Type B pancreatic cell (in vitro differentiated cells): Measurements from ENCODE around the gene CDK14. TPM values are rescaled to one million over a fixed set of nuclear protein-coding genes. Genes with fewer than 3 reads are reported as not detected.

ENCODE experiments used
- DNase-seq: peaks from one replicate; pipeline ENCODE4 v3.0.0; 2021; ENCODE audit warnings: mixed read lengths; ENCODE audit not compliant: unreplicated experiment; ENCODE audit errors: extremely low spot score
- H3K27ac Mint-ChIP-seq: 2 replicates; pipeline ENCODE4 v1.8.0; 2021; ENCODE audit warnings: mild to moderate bottlenecking, mixed read lengths
- H3K27me3 Mint-ChIP-seq: 2 replicates; pipeline ENCODE4 v1.8.0; 2021; ENCODE audit warnings: mixed read lengths
- H3K36me3 Mint-ChIP-seq: 2 replicates; pipeline ENCODE4 v1.8.0; 2021; ENCODE audit warnings: mixed read lengths
- H3K4me1 Mint-ChIP-seq: one replicate; pipeline ENCODE4 v1.8.0; 2021; ENCODE audit warnings: mixed read lengths; ENCODE audit not compliant: unreplicated experiment
- H3K4me3 Mint-ChIP-seq: 2 replicates; pipeline ENCODE4 v1.8.0; 2021; ENCODE audit warnings: mild to moderate bottlenecking, mixed read lengths
- H3K9me3 Mint-ChIP-seq: 2 replicates; pipeline ENCODE4 v1.8.0; 2021; ENCODE audit warnings: mixed read lengths
- CTCF ChIP-seq: fragments of 200-600 bp; sonication (generic); conservative IDR thresholded peaks from 2 replicates; pipeline ENCODE4 v1.5.0; 2021; ENCODE audit warnings: antibody characterized with exemption, mild to moderate bottlenecking
- total RNA-seq: library from RNA; stranded (reverse); gene quantifications from 2 replicates; pipeline ENCODE4 v1.2.1, GENCODE V29; 2021; ENCODE audit warnings: low replicate concordance

Gene CDK14
- total RNA-seq, 1 donor from 2014 or later = 43.5 TPM

- no peaks in the 10 kb centered on the region for H3K27me3 Mint-ChIP-seq
- DNase-seq = no peak
- no peak overlapping the region for H3K27ac Mint-ChIP-seq
- peaks cover 9% of the 10 kb centered on the region for H3K9me3 Mint-ChIP-seq
- no peak for TF ChIP-seq CTCF
- peaks cover 21% of the 10 kb centered on the region for H3K36me3 Mint-ChIP-seq
- H3K4me1 Mint-ChIP-seq = no peaks in the 10 kb centered on the region
- H3K4me3 Mint-ChIP-seq = peak overlapping the region; percentile 26
These were observed 237.3 kb downstream of the CDK14 start for GRCh38 chr7:90833443-90833842.

GRCh38 chr7:90834771-90835170 lies 238.7 kb downstream of the CDK14 start:
- H3K36me3 Mint-ChIP-seq = peaks cover 13% of the 10 kb centered on the region
- no peak overlapping the region for H3K4me3 Mint-ChIP-seq
- no peak overlapping the region for H3K27ac Mint-ChIP-seq
- H3K27me3 Mint-ChIP-seq = no peaks in the 10 kb centered on the region
- H3K4me1 Mint-ChIP-seq = no peaks in the 10 kb centered on the region
- no peak for DNase-seq
- peaks cover 8% of the 10 kb centered on the region for H3K9me3 Mint-ChIP-seq
- no peak for TF ChIP-seq CTCF

- TF ChIP-seq CTCF = no peak
- Mint-ChIP-seq H3K27ac (no peak overlapping the region), H3K36me3 (peaks cover 8% of the 10 kb centered on the region), H3K4me3 (no peak overlapping the region), H3K27me3 (no peaks in the 10 kb centered on the region), H3K9me3 (peaks cover 8% of the 10 kb centered on the region), H3K4me1 (no peaks in the 10 kb centered on the region)
- DNase-seq = no peak
These were observed 239.7 kb downstream of the CDK14 start for GRCh38 chr7:90835861-90836260.

DNA sequence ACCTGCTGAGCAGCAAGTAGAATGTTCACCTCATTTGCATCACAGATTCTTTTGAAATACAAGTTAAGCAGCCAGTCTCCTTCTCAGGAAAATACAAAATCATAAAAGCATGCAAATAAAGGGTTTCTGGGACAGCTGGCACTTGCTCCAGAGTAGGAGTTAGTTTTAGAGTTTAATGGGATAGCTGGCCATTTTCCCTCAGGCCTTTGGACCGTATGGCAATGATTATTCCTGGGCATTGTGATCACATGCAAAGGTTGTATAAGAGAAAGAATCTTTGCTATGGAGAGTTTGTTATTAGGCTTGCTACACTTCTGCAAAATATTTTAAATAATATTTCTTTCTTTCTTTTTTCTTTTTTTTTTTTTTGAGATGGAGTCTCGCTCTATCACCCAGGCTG lies 240.8 kb downstream of the CDK14 start:
- peaks cover 8% of the 10 kb centered on the region for H3K9me3 Mint-ChIP-seq
- H3K27ac Mint-ChIP-seq = no peak overlapping the region
- no peak for TF ChIP-seq CTCF
- no peak for DNase-seq
- H3K27me3 Mint-ChIP-seq = no peaks in the 10 kb centered on the region
- H3K4me1 Mint-ChIP-seq = no peaks in the 10 kb centered on the region
- H3K36me3 Mint-ChIP-seq = peaks cover 4% of the 10 kb centered on the region
- no peak overlapping the region for H3K4me3 Mint-ChIP-seq

GRCh38 chr7:90838799-90839198 lies 242.7 kb downstream of the CDK14 start:
- no peak overlapping the region for H3K27ac Mint-ChIP-seq
- no peaks in the 10 kb centered on the region for H3K27me3 Mint-ChIP-seq
- H3K4me3 Mint-ChIP-seq = no peak overlapping the region
- peaks cover 4% of the 10 kb centered on the region for H3K36me3 Mint-ChIP-seq
- TF ChIP-seq CTCF = no peak
- H3K9me3 Mint-ChIP-seq = peaks cover 8% of the 10 kb centered on the region
- no peaks in the 10 kb centered on the region for H3K4me1 Mint-ChIP-seq
- DNase-seq = no peak

- H3K27ac Mint-ChIP-seq = no peak overlapping the region
- peaks cover 8% of the 10 kb centered on the region for H3K9me3 Mint-ChIP-seq
- no peak overlapping the region for H3K4me3 Mint-ChIP-seq
- H3K4me1 Mint-ChIP-seq = no peaks in the 10 kb centered on the region
- peaks cover 4% of the 10 kb centered on the region for H3K36me3 Mint-ChIP-seq
- DNase-seq = no peak
- TF ChIP-seq CTCF = no peak
- no peaks in the 10 kb centered on the region for H3K27me3 Mint-ChIP-seq
These were observed 243.2 kb downstream of the CDK14 start for GRCh38 chr7:90839316-90839715.
